Fibroblast of lung (primary cell): ENCODE measurements around the gene TBC1D8. TPM values are rescaled to one million over a fixed set of nuclear protein-coding genes. Genes with fewer than 3 reads are reported as not detected.

Experiments used
- DNase-seq, 2 donors: peaks; one replicate each; pipeline versions ENCODE4 v3.0.0 to v3.0.0-alpha.2; 2010; ENCODE audit warnings: low read depth in 2 of 2
- H2AFZ ChIP-seq: 2 replicates; pipeline ENCODE4 v1.5.1; 2012; ENCODE audit warnings: low read length, control low read depth, inconsistent platforms
- H3K27ac ChIP-seq: 2 replicates; pipeline ENCODE4 v1.5.1; 2011; ENCODE audit warnings: low read length, control low read depth; ENCODE audit not compliant: insufficient read depth
- H3K27me3 ChIP-seq: 2 replicates; pipeline ENCODE4 v1.5.1; 2011; ENCODE audit warnings: mild to moderate bottlenecking, low read length; ENCODE audit not compliant: control insufficient read depth, insufficient read depth
- H3K36me3 ChIP-seq: 2 replicates; pipeline ENCODE4 v1.5.1; 2011; ENCODE audit warnings: low read length; ENCODE audit not compliant: control insufficient read depth, insufficient read depth
- H3K4me1 ChIP-seq: 2 replicates; pipeline ENCODE4 v1.5.1; 2011; ENCODE audit warnings: low read length; ENCODE audit not compliant: control insufficient read depth, insufficient read depth; ENCODE audit errors: extremely low read depth
- H3K4me2 ChIP-seq: 2 replicates; pipeline ENCODE4 v1.5.1; 2011; ENCODE audit warnings: low read length, control low read depth; ENCODE audit not compliant: insufficient read depth; ENCODE audit errors: extremely low read depth
- H3K4me3 ChIP-seq, 4 experiments: fragments of 200-600 bp in 1 of 4; sonication (generic) in 1 of 4; replicated peaks in 1 of 4; 2 replicates each; pipeline ENCODE4 v1.5.1; 2011 to 2016; ENCODE audit warnings: low read length in 4 of 4, low read depth in 3 of 4, mild to moderate bottlenecking in 3 of 4, control low read depth in 2 of 4, inconsistent platforms in 1 of 4, mixed read lengths in 1 of 4; ENCODE audit not compliant: insufficient read depth in 1 of 4; ENCODE audit errors: control extremely low read depth in 1 of 4
- H3K79me2 ChIP-seq: 2 replicates; pipeline ENCODE4 v1.5.1; 2012; ENCODE audit warnings: mild to moderate bottlenecking, low read length, inconsistent platforms; ENCODE audit not compliant: control insufficient read depth, insufficient read depth
- H3K9ac ChIP-seq: 2 replicates; pipeline ENCODE4 v1.5.1; 2011; ENCODE audit warnings: mild to moderate bottlenecking, low read length, control low read depth; ENCODE audit not compliant: insufficient read depth
- H3K9me3 ChIP-seq: 2 replicates; pipeline ENCODE4 v1.5.1; 2012; ENCODE audit warnings: low read depth, low read length; ENCODE audit not compliant: control insufficient read depth, insufficient read depth
- H4K20me1 ChIP-seq: 2 replicates; pipeline ENCODE4 v1.5.1; 2011; ENCODE audit warnings: low read length; ENCODE audit not compliant: control insufficient read depth, insufficient read depth; ENCODE audit errors: extremely low read depth
- EZH2 ChIP-seq: IDR thresholded peaks from 2 replicates; pipeline ENCODE4 v1.5.1; 2012; ENCODE audit warnings: low read length, control low read depth, mild to moderate bottlenecking; ENCODE audit errors: missing control alignments
- polyA plus RNA-seq, 2 donors: library from polyadenylated mRNA; depleted of rRNA in 1 of 2; stranded (reverse) in 1 of 2; unstranded in 1 of 2; fragments of >200 nt; gene quantifications; 2 replicates each; pipeline ENCODE4 v1.2.1, GENCODE V29; 2011 to 2012; ENCODE audit warnings: missing spikeins in 1 of 2
- total RNA-seq: library from RNA; depleted of rRNA; stranded (reverse); fragments of >200 nt; gene quantifications from 2 replicates; pipeline ENCODE4 v1.2.1, GENCODE V29; 2014
- TF ChIP-seq, protein P1 (sequence below), 2 donors: IDR thresholded peaks in 1 of 2; conservative IDR thresholded peaks in 1 of 2; 1 replicate in 1 of 2; 2 replicates in 1 of 2; pipeline ENCODE4 v1.5.1; 2011 to 2012; ENCODE audit warnings: low read length in 2 of 2, control low read depth in 1 of 2, inconsistent platforms in 1 of 2, low read depth in 1 of 2, mild to moderate bottlenecking in 1 of 2

Gene TBC1D8
- total and polyA plus RNA-seq, 2 donors (not counting 1 experiment from before 2014, with no cell fraction given): 3.8 to 5.4 TPM

DNA sequence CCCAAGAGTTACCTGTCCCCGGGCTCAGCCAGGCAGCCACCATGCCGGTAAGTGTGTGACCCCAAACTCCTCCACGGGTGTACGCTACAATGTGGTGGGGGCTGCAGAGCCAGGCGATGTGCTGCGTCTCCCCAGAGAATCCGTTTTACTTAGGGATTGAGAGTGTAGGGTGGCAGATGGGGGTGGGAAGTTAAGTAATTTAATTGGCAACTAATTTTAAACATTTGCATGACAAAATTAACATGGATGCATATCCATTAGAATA is 175.7 kb downstream of the TBC1D8 start:
- Histone ChIP-seq H3K4me2 (no peak overlapping the region), H3K27me3 (no peaks in the 10 kb centered on the region), H3K79me2 (no peaks in the 10 kb centered on the region), H4K20me1 (no peaks in the 10 kb centered on the region), H2AFZ (no peak overlapping the region), H3K4me1 (peaks cover 4% of the 10 kb centered on the region), H3K9ac (no peak overlapping the region), H3K36me3 (no peaks in the 10 kb centered on the region), H3K9me3 (no peaks in the 10 kb centered on the region), H3K4me3 (no peak overlapping the region), H3K27ac (no peak overlapping the region)
- TF ChIP-seq, protein P1, sequence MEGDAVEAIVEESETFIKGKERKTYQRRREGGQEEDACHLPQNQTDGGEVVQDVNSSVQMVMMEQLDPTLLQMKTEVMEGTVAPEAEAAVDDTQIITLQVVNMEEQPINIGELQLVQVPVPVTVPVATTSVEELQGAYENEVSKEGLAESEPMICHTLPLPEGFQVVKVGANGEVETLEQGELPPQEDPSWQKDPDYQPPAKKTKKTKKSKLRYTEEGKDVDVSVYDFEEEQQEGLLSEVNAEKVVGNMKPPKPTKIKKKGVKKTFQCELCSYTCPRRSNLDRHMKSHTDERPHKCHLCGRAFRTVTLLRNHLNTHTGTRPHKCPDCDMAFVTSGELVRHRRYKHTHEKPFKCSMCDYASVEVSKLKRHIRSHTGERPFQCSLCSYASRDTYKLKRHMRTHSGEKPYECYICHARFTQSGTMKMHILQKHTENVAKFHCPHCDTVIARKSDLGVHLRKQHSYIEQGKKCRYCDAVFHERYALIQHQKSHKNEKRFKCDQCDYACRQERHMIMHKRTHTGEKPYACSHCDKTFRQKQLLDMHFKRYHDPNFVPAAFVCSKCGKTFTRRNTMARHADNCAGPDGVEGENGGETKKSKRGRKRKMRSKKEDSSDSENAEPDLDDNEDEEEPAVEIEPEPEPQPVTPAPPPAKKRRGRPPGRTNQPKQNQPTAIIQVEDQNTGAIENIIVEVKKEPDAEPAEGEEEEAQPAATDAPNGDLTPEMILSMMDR (conservative IDR thresholded peaks at IDR 0.05 in 1 of 2, IDR thresholded peaks at IDR 0.05 in 1 of 2; ENCODE audit: low read depth in 1 of 2, low read length in 2 of 2): no peak
- no peak for TF ChIP-seq EZH2
- no peak for DNase-seq

DNA sequence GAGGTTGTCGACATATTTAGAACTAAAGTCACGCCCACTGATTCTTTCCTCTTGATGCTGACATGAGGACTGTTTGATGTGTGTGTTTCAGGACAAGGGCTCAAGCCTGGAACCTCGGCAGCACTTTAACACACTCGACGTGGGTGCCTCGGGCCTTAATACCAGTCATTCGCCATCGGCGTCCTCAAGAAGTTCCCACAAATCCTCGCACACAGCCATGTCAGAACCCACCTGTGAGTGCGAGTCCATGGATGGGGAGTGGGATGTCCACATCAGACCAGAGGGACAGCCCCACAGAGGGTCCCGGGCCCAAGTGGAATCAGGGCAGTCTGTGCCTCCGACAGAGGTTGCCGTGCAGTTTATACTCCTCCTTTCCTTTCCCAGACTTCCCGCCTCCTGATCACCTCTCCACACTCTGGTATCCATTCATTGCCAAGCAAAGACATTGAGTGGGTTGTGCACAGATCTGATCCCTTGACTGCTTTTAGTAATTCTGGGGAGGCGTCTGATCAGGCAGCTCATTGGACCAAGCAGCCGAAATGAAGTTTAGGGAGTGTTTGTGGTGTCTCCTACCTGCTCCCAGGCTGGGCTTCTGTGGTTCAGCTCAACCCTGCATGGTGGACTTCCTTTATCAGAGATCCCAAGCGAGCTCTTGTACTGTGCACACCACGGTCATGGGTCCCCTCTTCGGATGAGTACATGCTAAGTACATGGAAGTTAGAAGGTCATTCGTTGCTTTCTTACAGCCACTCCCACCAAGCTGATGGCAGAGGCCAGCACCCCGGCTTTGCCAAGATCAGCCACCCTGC is 176.3 kb downstream of the TBC1D8 start:
- DNase-seq: no peak
- TF ChIP-seq, protein P1 (conservative IDR thresholded peaks at IDR 0.05 in 1 of 2, IDR thresholded peaks at IDR 0.05 in 1 of 2; ENCODE audit: low read depth in 1 of 2, low read length in 2 of 2): no peak
- TF ChIP-seq EZH2: no peak
- no peaks in the 10 kb centered on the region for H3K9me3 ChIP-seq
- no peak overlapping the region for H3K4me3 ChIP-seq
- H3K4me1 ChIP-seq: peaks cover 4% of the 10 kb centered on the region
- H3K27ac ChIP-seq: no peak overlapping the region
- no peak overlapping the region for H3K9ac ChIP-seq
- H3K36me3 ChIP-seq: no peaks in the 10 kb centered on the region
- no peaks in the 10 kb centered on the region for H3K79me2 ChIP-seq
- no peak overlapping the region for H2AFZ ChIP-seq
- no peaks in the 10 kb centered on the region for H4K20me1 ChIP-seq
- no peaks in the 10 kb centered on the region for H3K27me3 ChIP-seq
- H3K4me2 ChIP-seq: no peak overlapping the region

DNA sequence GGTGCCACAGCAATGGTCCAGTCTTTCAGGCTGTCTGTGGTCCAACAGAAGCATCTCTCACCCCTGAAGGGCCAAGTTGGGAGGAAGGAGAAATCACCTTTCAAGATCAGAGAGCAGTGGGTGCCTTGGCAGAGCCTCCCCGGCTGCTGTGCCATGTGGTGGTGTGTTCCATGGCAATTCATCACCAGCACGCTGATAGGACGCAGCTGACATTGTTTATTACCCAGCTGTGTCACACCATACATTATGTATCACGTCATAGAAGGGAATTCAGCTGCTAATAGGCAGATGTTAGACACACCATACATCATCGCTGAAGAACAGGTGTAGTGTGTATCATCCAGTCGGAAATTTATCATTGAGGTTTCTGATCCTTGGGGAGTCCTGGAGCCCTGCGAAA is 178.7 kb downstream of the TBC1D8 start:
- no peak for DNase-seq
- no peak for TF ChIP-seq EZH2
- TF ChIP-seq, protein P1 (conservative IDR thresholded peaks at IDR 0.05 in 1 of 2, IDR thresholded peaks at IDR 0.05 in 1 of 2; ENCODE audit: low read depth in 1 of 2, low read length in 2 of 2): no peak
- no peaks in the 10 kb centered on the region for H3K36me3 ChIP-seq

More for the DNA sequence above, 178.7 kb downstream of the TBC1D8 start:
- Histone ChIP-seq H3K9ac (no peak overlapping the region), H4K20me1 (no peaks in the 10 kb centered on the region), H3K9me3 (no peaks in the 10 kb centered on the region), H2AFZ (no peak overlapping the region), H3K27ac (no peak overlapping the region), H3K27me3 (no peaks in the 10 kb centered on the region), H3K79me2 (no peaks in the 10 kb centered on the region), H3K4me3 (no peak overlapping the region), H3K4me1 (no peaks in the 10 kb centered on the region), H3K4me2 (no peak overlapping the region)
